ENCODE results near the gene NXT1.

- no peak for TF ChIP-seq CTCF (IDR thresholded peaks at IDR 0.05)
- no peak for TF ChIP-seq POLR2A (IDR thresholded peaks at IDR 0.05)
Observed at GRCh38 chr20:23369072-23369823, 18.7 kb downstream of the NXT1 start.

Data from heart left ventricle (tissue), 13 donors.